IMR-90 (cell line): ENCODE data around the gene PFDN6. TPM values are rescaled to one million over a fixed set of nuclear protein-coding genes. Genes with fewer than 3 reads are reported as not detected.

Experiments
- ATAC-seq: fragments of 200-7000 bp; cut with Tn5 transposase; 2 replicates; pipeline ENCODE4 v1.9.1; 2020; ENCODE audit warnings: low read depth, mild to moderate bottlenecking, moderate library complexity
- BruUV-seq: library from RNA; stranded (reverse); fragments of 400-500 nt; replicated peaks from 2 replicates; lab custom pipeline; 2021; lab: Mats Ljungman, UMichigan
- CTCF ChIA-PET: fragments of 300-600 bp; formaldehyde crosslinking; extraction: SDS; loops from one replicate; lab custom pipeline; 2021; ENCODE audit warnings: antibody characterized with exemption; lab: Yijun Ruan, JAX
- POLR2A ChIA-PET: fragments of 300-600 bp; sonication (Branson Sonifier 250); formaldehyde crosslinking; loops from one replicate; lab custom pipeline; 2022; ENCODE audit warnings: antibody characterized with exemption; ENCODE audit not compliant: unreplicated experiment; lab: Charles Lee
- DNase-seq: peaks from one replicate; pipeline ENCODE4 v3.0.0; 2013
- H2AFZ ChIP-seq: replicated peaks from 2 replicates; pipeline ENCODE3; 2013; ENCODE audit warnings: low read length, mild to moderate bottlenecking; ENCODE audit not compliant: poor library complexity
- H2AK5ac ChIP-seq: 2 replicates; pipeline ENCODE4 v1.6.1; 2013; ENCODE audit warnings: low read depth, low read length, inconsistent platforms
- H2AK9ac ChIP-seq: replicated peaks from 2 replicates; pipeline ENCODE3; 2013; ENCODE audit warnings: mild to moderate bottlenecking, low read depth, low read length, moderate library complexity; ENCODE audit not compliant: poor library complexity
- H2BK120ac ChIP-seq: 2 replicates; pipeline ENCODE4 v1.6.1; 2013; ENCODE audit warnings: low read depth, low read length, inconsistent platforms
- H2BK15ac ChIP-seq: 3 replicates; pipeline ENCODE4 v1.6.1; 2013; ENCODE audit warnings: low read depth, low read length, inconsistent platforms
- H2BK20ac ChIP-seq: 2 replicates; pipeline ENCODE4 v1.6.1; 2013; ENCODE audit warnings: low read depth, mild to moderate bottlenecking, inconsistent platforms, low read length, moderate library complexity
- H2BK5ac ChIP-seq: 2 replicates; pipeline ENCODE4 v1.6.1; 2013; ENCODE audit warnings: mild to moderate bottlenecking, low read depth, low read length, inconsistent platforms; ENCODE audit not compliant: poor library complexity, severe bottlenecking
- H3K14ac ChIP-seq: replicated peaks from 2 replicates; pipeline ENCODE4 v1.6.1; 2013; ENCODE audit warnings: low read depth, low read length, inconsistent platforms
- H3K18ac ChIP-seq: 2 replicates; pipeline ENCODE4 v1.6.1; 2013; ENCODE audit warnings: low read depth, low read length, control low read depth
- H3K23ac ChIP-seq: 2 replicates; pipeline ENCODE4 v1.6.1; 2013; ENCODE audit warnings: low read depth, low read length, inconsistent platforms
- H3K27ac ChIP-seq: 2 replicates; pipeline ENCODE4 v1.5.1; 2013; ENCODE audit warnings: mild to moderate bottlenecking, control low read depth, low read length; ENCODE audit not compliant: insufficient read depth
- H3K27me3 ChIP-seq: 2 replicates; pipeline ENCODE4 v1.6.1; 2013; ENCODE audit warnings: low read length; ENCODE audit not compliant: control insufficient read depth, insufficient read depth
- H3K36me3 ChIP-seq: 2 replicates; pipeline ENCODE4 v1.6.1; 2013; ENCODE audit warnings: low read length, mixed read lengths; ENCODE audit not compliant: control insufficient read depth, insufficient read depth
- H3K4ac ChIP-seq: 2 replicates; pipeline ENCODE4 v1.6.1; 2013; ENCODE audit warnings: low read depth, low read length, inconsistent platforms
- H3K4me1 ChIP-seq: 2 replicates; pipeline ENCODE4 v1.6.1; 2013; ENCODE audit warnings: low read length, mixed read lengths; ENCODE audit not compliant: control insufficient read depth, insufficient read depth
- H3K4me2 ChIP-seq: 2 replicates; pipeline ENCODE4 v1.6.1; 2013; ENCODE audit warnings: low read depth, mild to moderate bottlenecking, control low read depth, low read length, moderate library complexity
- H3K4me3 ChIP-seq: 2 replicates; pipeline ENCODE4 v1.5.1; 2013; ENCODE audit warnings: low read depth, mild to moderate bottlenecking, control low read depth, low read length, moderate library complexity; ENCODE audit not compliant: insufficient read depth
- H3K56ac ChIP-seq: 2 replicates; pipeline ENCODE4 v1.6.1; 2013; ENCODE audit warnings: low read length, inconsistent platforms; ENCODE audit not compliant: insufficient read depth; ENCODE audit errors: extremely low read depth
- H3K79me1 ChIP-seq, 2 experiments: 2 replicates each; pipeline ENCODE4 v1.6.1; 2013; ENCODE audit warnings: low read length in 2 of 2, inconsistent platforms in 1 of 2, low read depth in 1 of 2
- H3K9ac ChIP-seq: 2 replicates; pipeline ENCODE4 v1.6.1; 2013; ENCODE audit warnings: low read depth, low read length, control low read depth
- H3K9me1 ChIP-seq: 2 replicates; pipeline ENCODE4 v1.6.1; 2013; ENCODE audit warnings: low read length, inconsistent platforms; ENCODE audit not compliant: insufficient read depth
- H3K9me3 ChIP-seq: 2 replicates; pipeline ENCODE4 v1.6.1; 2013; ENCODE audit warnings: low read length; ENCODE audit not compliant: control insufficient read depth, insufficient read depth
- H4K20me1 ChIP-seq: 2 replicates; pipeline ENCODE4 v1.6.1; 2013; ENCODE audit warnings: low read length, inconsistent platforms; ENCODE audit not compliant: insufficient read depth
- H4K5ac ChIP-seq: 2 replicates; pipeline ENCODE4 v1.6.1; 2013; ENCODE audit warnings: mild to moderate bottlenecking, low read depth, low read length, control low read depth
- H4K8ac ChIP-seq, 2 experiments: 2 replicates each; pipeline ENCODE4 v1.6.1; 2013; ENCODE audit warnings: low read depth in 2 of 2, low read length in 2 of 2, control low read depth in 1 of 2, inconsistent platforms in 1 of 2
- H4K91ac ChIP-seq: 2 replicates; pipeline ENCODE4 v1.6.1; 2013; ENCODE audit warnings: low read depth, low read length, inconsistent platforms; ENCODE audit not compliant: insufficient read depth
- BHLHE40 ChIP-seq: fragments of 150-350 bp; IDR thresholded peaks from 2 replicates; pipeline ENCODE4 v1.6.1; 2016; ENCODE audit warnings: mild to moderate bottlenecking, low read depth, low read length
- CEBPB ChIP-seq: IDR thresholded peaks from 2 replicates; pipeline ENCODE4 v1.6.1; 2012; ENCODE audit warnings: low read depth, low read length, improper control_type of control experiment
- CHD1 ChIP-seq: IDR thresholded peaks from 2 replicates; pipeline ENCODE4 v1.6.1; 2012; ENCODE audit warnings: low read depth, low read length, improper control_type of control experiment
- FOS ChIP-seq: fragments of 150-350 bp; IDR thresholded peaks from 2 replicates; pipeline ENCODE4 v1.6.1; 2016; ENCODE audit warnings: low read depth, low read length
- MAFK ChIP-seq: IDR thresholded peaks from 2 replicates; pipeline ENCODE4 v1.6.1; 2012; ENCODE audit warnings: low read depth, low read length, improper control_type of control experiment
- MAZ ChIP-seq: IDR thresholded peaks from 2 replicates; pipeline ENCODE4 v1.6.1; 2012; ENCODE audit warnings: low read depth, mild to moderate bottlenecking, low read length, improper control_type of control experiment, moderate library complexity, borderline replicate concordance
- MXI1 ChIP-seq: IDR thresholded peaks from 2 replicates; pipeline ENCODE4 v1.6.1; 2012; ENCODE audit warnings: low read depth, mild to moderate bottlenecking, low read length, moderate library complexity, borderline replicate concordance
- NFE2L2 ChIP-seq: fragments of 150-350 bp; IDR thresholded peaks from 2 replicates; pipeline ENCODE4 v1.6.1; 2016; ENCODE audit warnings: low read depth, mild to moderate bottlenecking, low read length
- POLR2A ChIP-seq: IDR thresholded peaks from 2 replicates; pipeline ENCODE4 v1.6.1; 2012; ENCODE audit warnings: mild to moderate bottlenecking, low read depth, low read length
- WGBS, 2 experiments: methylation state at CpG; one replicate each; pipeline versions ENCODE4 v1.1.5 to v1.1.7; 2013; ENCODE audit warnings: missing lambda C conversion rate in 2 of 2; ENCODE audit not compliant: insufficient read length in 1 of 2; ENCODE audit errors: extremely low coverage in 2 of 2; 5-methylcytosine and 5-hydroxymethylcytosine counted together
- dilution Hi-C: fragments of 300-500 bp; cut with HindIII; formaldehyde crosslinking; loops from one replicate; pipeline ENCODE4 v1.14.3; 2018; ENCODE audit warnings: low sequenced_read_pairs; ENCODE audit not compliant: unreplicated experiment
- in situ Hi-C: fragments of 300-500 bp; cut with MboI; formaldehyde crosslinking; loops from 3 replicates; pipeline ENCODE4 v1.14.3; 2019; ENCODE audit warnings: low sequenced_read_pairs, inconsistent platforms, mixed read lengths
- intact Hi-C: fragments of 100-400 bp; cut with micrococcal nuclease; formaldehyde crosslinking; loops from 2 replicates; pipeline ENCODE4 v1.10.0; 2022
- polyA plus RNA-seq, 3 experiments: library from polyadenylated mRNA; depleted of rRNA; stranded (reverse); fragments of >200 nt; gene quantifications; 2 replicates each; pipeline ENCODE4 v1.2.3, GENCODE V29; 2012; ENCODE audit warnings: low replicate concordance in 1 of 3
- total RNA-seq: library from RNA; depleted of rRNA; stranded (reverse); fragments of >200 nt; gene quantifications from 2 replicates; pipeline ENCODE4 v1.2.3, GENCODE V29; 2012
- TF ChIP-seq, protein P1 (sequence below): fragments of 150-350 bp; IDR thresholded peaks from 2 replicates; pipeline ENCODE4 v1.6.1; 2016; ENCODE audit warnings: low read depth, mild to moderate bottlenecking, low read length, moderate library complexity, borderline replicate concordance
- TF ChIP-seq, protein P2 (sequence below): fragments of 150-350 bp; IDR thresholded peaks from 2 replicates; pipeline ENCODE4 v1.6.1; 2017; ENCODE audit warnings: mild to moderate bottlenecking, antibody characterized with exemption, low read length, low read depth

Gene PFDN6
- total and polyA plus RNA-seq, 2 of the 4 experiments (the other 2 are of a cell fraction), result 24.4 to 92.1 TPM

DNA sequence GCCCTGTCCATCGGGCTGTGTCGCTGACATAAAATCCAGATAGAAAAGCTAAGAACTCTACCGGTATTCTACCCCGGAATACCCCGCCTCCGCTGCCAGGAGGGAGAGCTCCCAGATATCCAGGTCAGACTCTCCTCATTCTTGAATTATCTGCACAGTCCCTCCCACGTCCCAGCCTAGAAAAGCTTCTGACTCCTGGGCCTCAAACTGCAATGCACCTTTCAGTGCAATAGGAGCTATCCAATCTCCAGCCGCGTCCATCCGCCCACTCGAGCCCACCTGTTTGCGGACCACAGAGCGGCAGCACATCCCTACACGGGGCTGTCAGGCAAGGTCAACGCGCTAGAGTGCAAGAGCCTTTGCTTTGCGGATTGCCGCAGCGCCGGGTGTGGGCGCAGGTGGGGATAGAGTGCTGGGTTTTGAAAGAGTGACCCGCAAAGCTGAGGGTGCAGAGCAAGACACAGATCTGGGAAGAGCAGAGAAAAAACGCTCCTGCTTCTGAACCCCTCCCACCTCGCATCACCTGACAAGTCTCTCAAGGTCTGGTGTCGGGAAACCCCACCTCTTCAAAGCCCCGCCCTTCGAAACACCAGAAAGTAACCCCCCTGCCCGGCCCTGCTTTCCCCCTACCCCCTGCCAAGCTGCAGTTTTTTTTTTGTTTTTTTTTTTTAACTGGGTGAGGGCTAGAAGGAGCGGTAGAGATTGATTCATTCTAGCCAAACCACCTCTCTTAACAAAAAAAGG, 23.1 kb downstream of the PFDN6 start (continued):
- no peak for TF ChIP-seq FOS

DNA sequence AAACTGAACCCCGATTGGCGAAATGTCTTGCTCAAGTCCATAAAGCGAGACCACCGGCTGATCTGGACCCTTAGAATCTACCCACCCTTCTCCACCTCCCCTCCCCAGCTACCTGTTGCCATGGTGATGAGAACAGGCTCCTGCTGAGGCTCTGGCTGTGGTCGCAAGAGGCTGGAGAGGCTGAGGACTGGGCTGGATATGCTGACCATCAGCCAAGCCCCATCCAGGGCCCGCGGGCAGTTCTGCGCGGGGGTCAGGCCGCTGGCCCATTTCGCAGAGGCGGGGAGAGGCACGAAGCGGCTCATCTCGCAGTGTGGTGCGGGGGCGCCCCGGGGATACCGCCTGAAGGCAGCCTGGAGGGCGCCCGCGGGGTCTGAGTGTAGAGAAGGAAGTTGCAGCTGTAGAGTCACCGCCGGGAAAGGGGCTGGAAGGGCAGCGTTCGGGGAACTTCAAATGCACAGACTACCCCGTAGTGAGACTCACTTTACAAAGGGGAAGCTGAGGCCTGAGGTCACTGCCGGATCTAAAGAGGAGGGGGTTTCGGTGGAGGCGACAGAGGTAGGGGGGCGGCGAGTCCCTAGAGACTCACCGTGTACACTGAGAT, 23.8 kb downstream of the PFDN6 start:
- Histone ChIP-seq H3K14ac (peak overlapping the region; percentile 98), H2AFZ (peak overlapping the region; percentile 96), H3K23ac (peak overlapping the region; percentile 99), H3K56ac (peak overlapping the region; percentile 94), H2AK9ac (peak overlapping the region; percentile 99), H4K5ac (peak overlapping the region; percentile 51), H2BK20ac (no peak overlapping the region), H3K27me3 (no peaks in the 10 kb centered on the region), H3K4me3 (peak overlapping the region; percentile 64), H3K4me1 (peaks cover 11% of the 10 kb centered on the region), H2BK15ac (peak overlapping the region; percentile 53; the same call in 1 of the 3 replicates), H4K20me1 (peaks cover 14% of the 10 kb centered on the region), H2AK5ac (peak overlapping the region; percentile 98), H3K79me1 (peaks cover 23 to 72% of the 10 kb centered on the region in 2 experiments), H3K9me1 (peaks cover 11% of the 10 kb centered on the region), H4K8ac (peak overlapping the region; percentile 79 to 96; a peak in 3 of 4 replicates), H3K9ac (peak overlapping the region; percentile 96), H2BK120ac (peak overlapping the region; percentile 92), H3K4ac (peak overlapping the region; percentile 98), H2BK5ac (peak overlapping the region; percentile 95), H3K4me2 (peak overlapping the region; percentile 98), H3K9me3 (no peaks in the 10 kb centered on the region), H3K27ac (peak overlapping the region; percentile 97), H3K18ac (peak overlapping the region; percentile 57), H4K91ac (peak overlapping the region; percentile 95; the same call in 1 of the 2 replicates), H3K36me3 (peaks cover 2% of the 10 kb centered on the region; the same call in 1 of the 2 replicates)
- intact Hi-C loops (loop anchor here (1.0 to 5.0 kb wide), 3 partner anchors 14 to 104 kb away; partner anchors contain the start of gene CUTA), dilution Hi-C loops (no loop called here), in situ Hi-C loops (no loop called here)
- DNase-seq (peak; percentile 31), ATAC-seq (peak; percentile 5)
- no peak for TF ChIP-seq POLR2A
- TF ChIP-seq, protein P1, sequence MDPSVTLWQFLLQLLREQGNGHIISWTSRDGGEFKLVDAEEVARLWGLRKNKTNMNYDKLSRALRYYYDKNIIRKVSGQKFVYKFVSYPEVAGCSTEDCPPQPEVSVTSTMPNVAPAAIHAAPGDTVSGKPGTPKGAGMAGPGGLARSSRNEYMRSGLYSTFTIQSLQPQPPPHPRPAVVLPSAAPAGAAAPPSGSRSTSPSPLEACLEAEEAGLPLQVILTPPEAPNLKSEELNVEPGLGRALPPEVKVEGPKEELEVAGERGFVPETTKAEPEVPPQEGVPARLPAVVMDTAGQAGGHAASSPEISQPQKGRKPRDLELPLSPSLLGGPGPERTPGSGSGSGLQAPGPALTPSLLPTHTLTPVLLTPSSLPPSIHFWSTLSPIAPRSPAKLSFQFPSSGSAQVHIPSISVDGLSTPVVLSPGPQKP, result no peak
- no peak for TF ChIP-seq MAFK
- TF ChIP-seq CEBPB, result no peak
- TF ChIP-seq MXI1, result 0 out of 2 replicates have a peak, but pooled peaks have one; percentile 12
- TF ChIP-seq MAZ, result no peak
- no peak for TF ChIP-seq BHLHE40
- TF ChIP-seq, protein P2, sequence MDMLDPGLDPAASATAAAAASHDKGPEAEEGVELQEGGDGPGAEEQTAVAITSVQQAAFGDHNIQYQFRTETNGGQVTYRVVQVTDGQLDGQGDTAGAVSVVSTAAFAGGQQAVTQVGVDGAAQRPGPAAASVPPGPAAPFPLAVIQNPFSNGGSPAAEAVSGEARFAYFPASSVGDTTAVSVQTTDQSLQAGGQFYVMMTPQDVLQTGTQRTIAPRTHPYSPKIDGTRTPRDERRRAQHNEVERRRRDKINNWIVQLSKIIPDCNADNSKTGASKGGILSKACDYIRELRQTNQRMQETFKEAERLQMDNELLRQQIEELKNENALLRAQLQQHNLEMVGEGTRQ, result no peak
- TF ChIP-seq NFE2L2, result no peak
- TF ChIP-seq FOS, result no peak
- 0 out of 2 replicates have a peak, but pooled peaks have one; percentile 44 for TF ChIP-seq CHD1
- no CpG with 5 or more reads among the region's 33 CpGs for WGBS, 2 experiments
- BruUV-seq, result no TSS peak
- ChIA-PET CTCF (interaction anchor here (0.6 kb wide), 1 partner anchor 43 kb away, joined by 5 read pairs; no protein-coding TSS in a partner anchor), POLR2A (interaction anchor here (1.2 kb wide), 1 partner anchor 14 kb away, joined by 3 read pairs; no protein-coding TSS in a partner anchor)
